Activated naive CD4-positive, alpha-beta T cell treated with anti-CD3 and anti-CD28 coated beads, Interleukin-2, amount 50 U/mL, for 16 hours (primary cell): ENCODE measurements around the gene UBE2E2.

Experiments used
- DNase-seq: peaks from one replicate; pipeline ENCODE4 v3.0.0-alpha.2; 2020

The UBE2E2 gene

GRCh38 chr3:23399221-23399620 is 196.1 kb downstream of the UBE2E2 start:
- no peak for DNase-seq

- DNase-seq, result no peak
Measured at GRCh38 chr3:23402728-23403492, 199.8 kb downstream of the UBE2E2 start.

- DNase-seq, result no peak
Measured at GRCh38 chr3:23404246-23404645, 201.1 kb downstream of the UBE2E2 start.

DNA sequence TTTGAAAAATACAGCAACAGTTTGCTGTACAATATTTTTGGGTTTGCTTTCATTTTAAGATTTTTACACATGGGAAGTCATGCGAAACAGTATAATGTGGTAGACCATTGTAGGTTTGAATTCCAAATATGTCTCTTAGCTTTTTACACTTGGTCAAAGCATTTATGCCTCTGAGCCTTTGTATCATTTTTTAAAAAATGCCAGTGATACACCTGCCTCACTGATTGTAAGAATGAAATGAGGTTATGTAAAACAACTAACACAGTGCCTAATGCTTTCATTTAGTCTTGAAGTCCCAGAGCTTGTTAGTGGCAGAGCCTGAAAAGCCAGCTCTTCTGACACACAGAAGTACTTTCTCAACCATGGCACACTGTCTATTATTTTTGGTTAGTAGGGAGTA is 202.0 kb downstream of the UBE2E2 start:
- DNase-seq, result no peak

- DNase-seq, result no peak
Measured at GRCh38 chr3:23406601-23407000, 203.5 kb downstream of the UBE2E2 start.

- no peak for DNase-seq
Measured at GRCh38 chr3:23418026-23418425, 214.9 kb downstream of the UBE2E2 start.

- DNase-seq, result no peak
Measured at GRCh38 chr3:23421811-23422516, 218.8 kb downstream of the UBE2E2 start.

DNA sequence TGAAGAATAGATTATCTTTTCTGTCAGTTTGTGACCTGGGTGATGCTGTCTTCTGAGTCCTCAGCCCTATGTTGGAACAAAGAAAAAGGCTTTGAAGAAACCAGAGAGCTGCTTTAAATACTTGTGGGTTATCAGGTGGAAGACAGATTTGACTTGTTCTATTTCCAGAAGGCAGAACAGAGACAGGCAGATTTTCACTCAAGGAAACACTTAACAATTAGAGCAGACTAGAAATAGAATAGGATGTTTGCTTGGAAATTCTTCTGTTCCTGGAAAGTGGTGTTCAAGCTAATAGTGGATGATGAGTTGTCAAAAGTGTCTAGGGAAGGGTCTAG is 219.4 kb downstream of the UBE2E2 start:
- DNase-seq, result no peak

GRCh38 chr3:23425410-23425809 is 222.3 kb downstream of the UBE2E2 start:
- no peak for DNase-seq

DNA sequence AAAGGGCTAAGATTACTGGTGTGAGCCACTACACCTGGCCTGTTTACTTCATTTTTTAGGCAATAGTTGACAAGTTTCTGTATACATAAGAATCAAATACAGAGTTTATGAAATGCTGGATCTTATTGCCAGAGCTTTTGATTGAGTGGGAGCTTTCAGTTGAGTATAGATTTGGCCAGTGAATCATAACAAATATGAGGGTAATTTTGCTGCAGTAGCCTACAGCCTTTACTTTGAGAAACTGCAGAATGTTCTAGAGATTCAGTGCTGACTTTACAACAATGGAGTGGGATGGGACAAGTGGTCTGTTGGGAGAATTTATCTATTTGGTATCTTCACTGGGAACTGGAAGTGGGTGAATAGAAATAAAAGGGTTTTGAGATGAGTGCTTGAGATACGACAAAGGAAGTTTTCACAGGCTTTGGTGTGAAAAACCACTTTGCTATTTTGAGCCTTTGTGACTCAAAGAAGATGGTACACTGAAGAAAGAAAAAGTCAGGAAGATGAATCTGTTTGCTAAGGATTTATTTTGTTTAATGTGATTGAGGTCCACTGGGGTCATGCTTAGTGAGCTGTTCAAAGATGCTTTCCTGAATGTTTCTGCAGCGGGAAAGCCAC is 227.8 kb downstream of the UBE2E2 start:
- no peak for DNase-seq

DNA sequence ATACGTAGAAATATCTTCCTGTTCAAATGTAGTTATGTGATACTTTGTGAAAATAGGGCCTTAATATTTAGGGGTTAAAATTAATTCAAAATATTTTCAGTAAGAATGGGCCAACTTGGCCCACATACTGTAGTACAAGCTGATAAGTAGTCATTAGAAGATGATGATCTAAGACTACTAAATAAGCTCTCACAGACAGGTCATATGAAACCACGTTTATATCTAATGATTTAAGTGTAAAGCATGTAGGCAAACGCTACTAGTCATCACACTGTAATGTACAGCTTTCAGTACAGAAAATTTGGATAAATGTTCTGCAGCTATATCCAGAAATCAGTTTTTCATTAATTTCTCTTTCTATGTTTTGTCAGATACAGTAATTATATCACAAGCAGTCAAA is 228.6 kb downstream of the UBE2E2 start:
- DNase-seq, result no peak

- DNase-seq, result no peak
Measured at GRCh38 chr3:23435318-23435717, 232.2 kb downstream of the UBE2E2 start.

DNA sequence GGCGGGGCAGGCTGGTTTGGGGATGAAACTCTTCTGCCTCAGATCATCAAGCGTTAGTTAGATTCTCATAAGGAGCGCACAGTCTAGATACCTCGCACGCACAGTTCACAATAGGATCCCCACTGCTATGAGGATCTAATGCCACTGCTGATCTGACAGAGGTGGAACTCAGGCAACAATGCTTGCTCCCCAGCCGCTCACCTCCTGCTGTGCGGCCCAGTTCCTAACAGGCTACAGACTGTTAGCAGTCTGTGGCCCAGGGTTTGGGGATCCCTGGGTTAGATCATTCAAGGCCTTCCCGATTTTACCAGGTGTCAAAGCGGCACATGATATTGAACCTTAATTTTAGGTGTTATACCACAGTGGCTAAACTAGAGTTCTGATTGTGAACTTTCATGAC is 232.8 kb downstream of the UBE2E2 start:
- no peak for DNase-seq

- DNase-seq, result no peak
Measured at GRCh38 chr3:23437484-23438145, 234.5 kb downstream of the UBE2E2 start.

DNA sequence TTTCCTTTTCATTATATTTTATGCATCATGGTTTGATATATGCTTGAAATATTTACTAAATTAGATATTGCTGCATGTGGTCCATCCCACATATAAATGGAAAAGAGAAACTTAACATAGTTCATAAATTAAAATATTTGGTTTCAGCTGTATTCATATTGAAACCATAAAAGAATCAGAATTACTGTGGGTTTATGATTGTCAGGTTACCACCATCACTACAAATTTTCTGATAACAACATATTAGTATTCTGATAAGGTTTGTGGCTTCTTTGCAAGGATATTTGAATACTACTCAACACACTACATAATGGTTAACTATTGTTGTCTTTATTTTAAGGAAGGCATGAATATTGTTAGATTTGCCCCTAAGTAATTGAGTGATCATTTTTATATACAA is 235.5 kb downstream of the UBE2E2 start:
- no peak for DNase-seq

- DNase-seq, result no peak
Measured at GRCh38 chr3:23439080-23439479, 236.0 kb downstream of the UBE2E2 start.

- no peak for DNase-seq
Measured at GRCh38 chr3:23440416-23441294, 237.5 kb downstream of the UBE2E2 start.

DNA sequence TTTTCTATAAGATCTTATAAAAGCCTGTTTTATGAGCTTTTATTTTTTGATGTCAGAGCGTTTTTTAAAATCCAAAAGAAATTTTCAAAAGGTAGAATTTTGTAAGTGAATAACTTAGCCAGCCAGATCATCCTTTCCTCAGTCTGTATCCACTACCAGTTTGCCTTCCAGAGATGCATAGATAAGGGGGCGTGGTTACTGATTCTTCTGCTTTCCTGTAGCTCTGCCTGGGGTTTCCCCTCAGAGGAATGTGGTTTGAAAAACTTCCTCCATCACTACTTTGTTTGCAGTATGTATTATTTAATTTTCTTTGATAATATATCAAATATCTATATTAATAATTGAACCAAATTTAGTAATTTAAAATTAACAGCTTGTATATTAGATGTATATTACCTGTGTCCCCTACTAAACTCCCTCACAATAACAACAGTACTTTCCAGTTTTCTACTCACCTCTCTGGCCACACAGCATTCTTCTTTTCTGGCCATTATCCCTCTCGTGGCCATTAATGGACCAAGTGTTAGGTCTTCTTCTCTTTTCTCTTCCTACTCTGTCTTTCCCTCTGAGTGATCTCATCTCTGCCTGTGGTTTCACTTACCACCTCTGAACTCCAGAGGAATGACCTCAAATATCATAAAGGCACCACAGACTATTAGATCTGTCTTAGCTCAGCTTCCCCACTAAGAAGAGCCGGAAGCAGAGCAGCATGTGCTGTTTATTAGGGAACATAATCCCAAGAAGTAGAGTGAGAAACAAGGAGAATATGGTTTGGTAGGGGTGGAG is 239.7 kb downstream of the UBE2E2 start:
- DNase-seq, result no peak

DNA sequence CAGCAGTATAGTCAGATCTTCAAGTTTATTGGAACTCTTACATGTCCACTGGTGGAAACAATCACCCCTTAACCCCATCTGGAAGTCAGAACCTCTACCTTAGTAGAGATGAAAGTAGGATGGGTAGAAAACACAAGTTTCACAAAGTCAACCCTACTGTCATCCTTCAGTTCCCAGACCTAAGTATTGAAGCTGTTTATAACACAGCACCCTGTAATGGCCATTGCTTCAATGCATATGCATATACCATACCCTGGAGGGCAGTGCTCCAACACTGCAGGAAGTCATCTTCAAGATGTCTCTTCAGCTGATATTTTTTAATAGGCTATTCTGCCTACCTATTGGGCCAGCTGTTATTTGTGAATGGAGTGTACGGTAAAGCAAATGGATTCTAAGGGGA is 241.3 kb downstream of the UBE2E2 start:
- DNase-seq, result no peak

DNA sequence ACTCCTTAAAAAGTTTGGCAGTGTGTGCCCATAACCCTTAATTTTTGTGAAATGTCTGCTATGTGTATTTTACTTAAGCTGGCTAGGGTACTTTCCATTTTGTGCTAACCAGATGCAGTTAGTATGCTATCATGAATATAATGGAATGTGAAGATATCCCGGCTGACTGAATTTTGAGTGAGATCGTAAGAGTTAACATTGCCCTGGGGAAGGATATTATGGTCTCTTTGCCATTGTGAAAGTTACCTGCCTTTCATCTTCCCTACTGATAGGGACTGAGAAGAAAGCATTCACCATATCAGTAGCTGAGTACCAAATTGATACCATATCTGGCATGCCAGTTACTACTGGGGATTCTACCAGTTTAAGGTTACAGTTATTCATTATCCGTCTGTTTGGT is 243.2 kb downstream of the UBE2E2 start:
- DNase-seq, result no peak

DNA sequence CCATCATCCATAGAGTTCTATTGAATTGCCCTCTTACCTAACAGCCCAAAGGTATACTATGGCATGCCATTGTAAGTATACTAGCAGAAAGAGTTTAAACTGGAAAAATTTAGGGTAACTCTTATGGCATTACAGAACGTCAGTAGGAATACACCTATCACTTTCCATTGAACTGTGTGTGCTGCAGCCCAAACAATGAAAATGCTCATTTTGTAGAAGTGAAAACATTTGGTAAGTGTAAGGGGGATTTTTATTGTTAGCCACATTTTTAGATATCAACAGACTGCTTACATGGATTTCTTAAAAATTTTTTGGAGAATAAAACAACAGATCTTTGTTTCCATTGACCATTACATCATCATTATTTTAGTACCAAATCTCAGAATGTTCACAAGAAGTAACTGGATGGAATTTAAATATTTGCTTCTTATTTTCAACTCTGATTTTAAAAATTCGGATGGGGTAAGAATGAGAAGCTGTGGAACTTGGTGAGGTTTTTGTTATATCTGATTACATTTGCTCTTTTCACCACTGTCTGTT is 245.9 kb downstream of the UBE2E2 start:
- DNase-seq, result no peak

DNA sequence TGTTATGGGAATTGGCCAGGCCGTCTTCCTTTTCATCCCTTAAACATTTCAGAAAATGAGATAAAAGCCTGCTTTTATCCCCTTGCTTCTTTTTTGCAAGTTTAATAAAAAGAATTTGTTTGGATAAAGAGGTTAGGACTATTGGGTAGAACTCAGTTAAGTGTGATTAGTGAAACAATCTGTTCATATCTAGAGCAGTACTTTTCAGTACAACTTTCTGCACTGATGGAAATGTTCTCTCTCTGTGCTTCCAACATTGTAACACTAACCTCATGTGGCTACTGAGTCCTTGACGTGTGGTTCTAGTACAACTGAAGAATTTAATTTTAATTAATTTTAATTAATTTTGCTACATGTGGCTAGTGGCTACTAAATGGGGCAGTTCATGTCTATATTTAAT is 246.9 kb downstream of the UBE2E2 start:
- DNase-seq, result no peak
